Measurements from ENCODE around the gene KLC1.

The KLC1 gene

GRCh38 chr14:103738166-103738565 is 109.2 kb downstream of the KLC1 start:
- no peak for DNase-seq

- DNase-seq, result no peak
Measured at GRCh38 chr14:103738701-103739451, 109.9 kb downstream of the KLC1 start.

DNA sequence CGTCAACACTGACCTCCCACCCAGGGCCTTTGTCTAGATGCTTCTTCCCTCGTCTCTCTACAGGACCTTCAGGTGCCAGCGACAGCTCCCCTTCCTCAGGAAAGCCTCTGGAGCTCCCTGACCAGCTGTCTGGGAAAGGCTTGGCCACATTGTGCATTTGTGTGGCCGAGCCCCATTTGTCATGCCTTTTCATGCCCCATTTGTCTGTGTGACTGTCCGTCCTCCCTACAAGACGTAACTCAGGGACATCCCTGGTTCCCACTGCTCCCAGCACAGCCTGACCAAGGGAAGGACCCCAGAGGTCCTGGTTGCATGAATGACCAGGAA is 110.4 kb downstream of the KLC1 start:
- no peak for DNase-seq

- no peak for DNase-seq
Measured at GRCh38 chr14:103739793-103740501, 110.9 kb downstream of the KLC1 start.

DNA sequence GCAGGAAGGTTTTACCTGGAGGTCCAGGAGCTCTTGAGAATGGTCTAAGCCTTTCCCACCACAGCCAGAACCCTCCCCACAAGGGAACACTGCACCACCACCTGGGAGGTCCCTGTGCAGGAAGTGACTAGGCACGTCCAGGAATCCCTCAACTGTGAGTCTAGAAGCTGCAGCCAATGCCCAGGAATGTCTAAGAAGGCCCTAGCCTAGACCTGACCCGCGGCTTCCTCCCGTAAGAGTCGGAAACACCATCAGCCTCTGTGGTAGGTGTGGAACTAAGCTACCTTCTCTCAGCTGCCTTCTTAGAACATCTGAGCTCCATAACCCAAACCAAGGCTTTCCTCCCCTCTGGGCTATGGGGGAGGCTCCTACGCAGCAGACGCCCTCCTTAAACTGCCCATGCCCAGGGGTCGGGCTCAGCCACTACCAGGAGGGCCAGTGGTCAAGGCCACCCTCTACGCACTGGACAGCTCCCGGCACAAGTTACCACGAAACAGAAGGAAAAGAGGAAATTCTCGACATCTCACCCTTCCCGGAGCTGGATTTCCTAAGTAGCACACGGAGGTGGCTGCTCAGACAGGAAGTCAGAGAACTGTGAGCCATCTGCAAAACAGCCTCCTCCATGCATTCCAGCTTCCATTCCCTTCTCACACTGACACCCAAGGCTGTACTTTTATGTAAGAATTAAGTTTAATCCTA is 112.1 kb downstream of the KLC1 start:
- no peak for DNase-seq

DNA sequence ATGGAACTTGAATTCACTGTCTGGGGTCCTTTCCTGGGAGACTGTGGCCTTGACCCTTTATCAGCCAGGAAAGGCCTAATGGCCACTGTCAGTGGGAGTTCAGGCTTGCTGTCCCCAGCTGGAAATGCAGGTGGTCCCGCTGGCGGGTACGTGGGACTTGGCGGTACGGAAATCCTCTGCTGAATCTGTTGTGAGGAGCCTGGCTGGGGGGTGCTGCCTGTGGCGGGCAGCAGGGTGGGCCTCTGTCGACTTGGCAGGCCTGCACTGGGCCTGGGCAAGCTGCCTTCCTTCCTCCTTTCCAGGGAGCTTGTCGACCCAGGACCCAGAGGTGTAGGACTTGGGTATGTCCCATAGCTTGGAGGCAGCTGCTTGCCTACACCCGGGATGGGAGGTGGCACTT is 112.9 kb downstream of the KLC1 start:
- DNase-seq, result no peak

- no peak for DNase-seq
Measured at GRCh38 chr14:103742499-103743255, 113.7 kb downstream of the KLC1 start.

GRCh38 chr14:103743691-103744090 is 114.7 kb downstream of the KLC1 start:
- no peak for DNase-seq

GRCh38 chr14:103744621-103745395 is 115.8 kb downstream of the KLC1 start:
- no peak for DNase-seq

- DNase-seq, result no peak
Measured at GRCh38 chr14:103745424-103745823, 116.4 kb downstream of the KLC1 start.

GRCh38 chr14:103746701-103747100 is 117.7 kb downstream of the KLC1 start:
- no peak for DNase-seq

GRCh38 chr14:103748534-103748857 is 119.5 kb downstream of the KLC1 start:
- DNase-seq, result peak; percentile 51

GRCh38 chr14:103749452-103749851 is 120.4 kb downstream of the KLC1 start:
- DNase-seq, result no peak

DNA sequence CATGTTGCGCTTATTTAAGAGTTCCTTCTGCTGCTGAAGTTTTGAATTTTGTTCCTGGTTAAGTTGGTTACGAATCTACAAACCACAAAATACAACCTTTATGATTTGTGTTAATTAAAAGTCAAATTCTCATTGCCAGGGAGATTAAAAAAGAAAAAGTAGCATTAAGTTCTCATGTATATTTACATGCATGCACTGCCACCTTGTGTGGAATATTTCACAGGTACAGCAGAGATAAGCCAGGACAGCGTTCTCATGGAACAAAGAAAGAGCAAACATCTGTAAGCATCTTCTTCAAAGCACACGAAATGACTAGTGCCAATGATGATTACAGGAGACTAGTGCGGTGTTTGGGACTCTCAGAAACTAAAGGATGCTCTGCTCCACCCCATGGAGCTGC is 120.8 kb downstream of the KLC1 start:
- no peak for DNase-seq
